ENCODE data around the gene NPY4R.
"Not testable (repeated sequence)": the region's sequence is repeated elsewhere in the genome, so short reads cannot be mapped to it uniquely, and the experiment has no call there.

DNA sequence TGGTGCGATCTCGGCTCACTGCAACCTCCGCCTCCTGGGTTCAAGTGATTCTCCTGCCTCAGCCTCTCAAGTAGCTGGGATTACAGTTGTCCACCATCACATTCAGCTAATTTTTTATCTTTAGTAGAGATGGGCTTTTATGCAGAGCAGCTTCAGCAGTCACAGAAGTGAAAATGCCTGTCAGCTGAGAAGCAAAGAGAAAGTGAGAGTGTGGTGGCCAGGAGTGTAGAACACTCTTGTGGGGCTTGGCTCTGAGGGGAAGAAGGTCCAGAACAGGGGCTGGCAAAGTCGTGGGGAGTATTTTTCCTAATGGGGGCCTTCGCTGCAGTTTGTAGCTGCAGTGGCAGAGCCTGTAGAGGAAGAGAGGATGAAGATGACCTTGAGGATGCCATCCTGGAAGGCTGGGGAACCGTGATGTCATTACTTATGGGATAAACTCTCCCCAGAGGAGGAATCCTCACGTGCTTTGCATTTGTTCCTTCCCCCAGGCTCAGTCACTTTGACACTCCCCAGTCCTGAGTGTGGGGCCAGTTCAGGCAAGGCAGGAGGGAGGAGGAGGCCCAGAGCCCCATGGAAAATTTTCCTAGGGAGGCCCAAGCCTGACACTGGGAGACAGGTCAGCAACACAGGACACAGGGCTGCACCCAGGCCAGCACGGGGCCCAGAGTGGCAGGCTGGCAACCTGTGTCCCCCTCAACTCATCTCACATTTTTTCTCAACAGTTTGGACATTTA is 20.2 kb downstream of the NPY4R start:
- TF ChIP-seq POLR2AphosphoS5 (IDR thresholded peaks at IDR 0.05; ENCODE audit: low read depth, low read length); POLR2A (IDR thresholded peaks at IDR 0.05; ENCODE audit: low read depth, low read length); TAF1 (IDR thresholded peaks at IDR 0.05; ENCODE audit: borderline replicate concordance, low read depth, low read length): not testable (repeated sequence)
